Kidney (tissue), 14 donors: ENCODE results near the gene TNFAIP3. TPM values are rescaled to one million over a fixed set of nuclear protein-coding genes. Genes with fewer than 3 reads are reported as not detected.

Experiments
- DNase-seq, 5 donors: peaks; one replicate each; pipeline ENCODE4 v3.0.0-alpha.2; 2013 to 2020
- FAIRE-seq: peaks from 2 replicates; lab custom pipeline; 2012; peaks lifted over from hg19 to GRCh38; lab: Jason Lieb, UNC
- H3K27ac ChIP-seq, 2 donors: one replicate each; pipeline ENCODE4 v1.7.0; 2013; ENCODE audit warnings: low read depth in 2 of 2, low read length in 2 of 2, inconsistent platforms in 1 of 2
- H3K27me3 ChIP-seq: one replicate; pipeline ENCODE4 v1.7.1; 2013; ENCODE audit warnings: low read length, inconsistent platforms; ENCODE audit not compliant: control insufficient read depth, insufficient read depth
- H3K36me3 ChIP-seq, 3 donors: one replicate each; pipeline versions ENCODE4 v1.7.0 to v1.7.1; 2013; ENCODE audit warnings: low read length in 3 of 3, control low read depth in 1 of 3, inconsistent platforms in 1 of 3; ENCODE audit not compliant: insufficient read depth in 3 of 3, control insufficient read depth in 2 of 3
- H3K4me1 ChIP-seq, 3 donors: one replicate each; pipeline versions ENCODE4 v1.7.0 to v1.7.1; 2013; ENCODE audit warnings: low read length in 3 of 3, inconsistent platforms in 1 of 3, low read depth in 1 of 3; ENCODE audit not compliant: control insufficient read depth in 2 of 3, insufficient read depth in 2 of 3
- H3K4me3 ChIP-seq, 3 donors: one replicate each; pipeline versions ENCODE4 v1.7.0 to v1.8.1; 2013; ENCODE audit warnings: low read length in 3 of 3, control low read depth in 1 of 3, inconsistent platforms in 1 of 3
- H3K9ac ChIP-seq, 3 donors: one replicate each; pipeline versions ENCODE4 v1.7.0 to v1.7.1; 2013; ENCODE audit warnings: low read length in 3 of 3, control low read depth in 1 of 3, inconsistent platforms in 1 of 3
- H3K9me3 ChIP-seq, 3 donors: one replicate each; pipeline versions ENCODE4 v1.7.0 to v1.7.1; 2013; ENCODE audit warnings: low read length in 3 of 3, control low read depth in 1 of 3, inconsistent platforms in 1 of 3; ENCODE audit not compliant: control insufficient read depth in 2 of 3, insufficient read depth in 1 of 3
- intact Hi-C: fragments of 100-400 bp; cut with DNase I; formaldehyde crosslinking; loops from one replicate; pipeline ENCODE4 v1.11.1; 2022
- polyA plus RNA-seq: library from polyadenylated mRNA; stranded (reverse); fragments of 350-450 nt; fragmentation: Illumina TruSeq; extraction: RNeasy Lipid Tissue Mini Kit (QIAGEN cat#74804); gene quantifications from one replicate; pipeline ENCODE4 v1.2.3, GENCODE V29; 2014; ENCODE audit warnings: low read depth, low replicate concordance; ENCODE audit not compliant: insufficient read depth
- total RNA-seq: library from RNA; stranded (reverse); fragmentation: NEBNext Ultra II Directional; extraction: Animal tissue kit (Norgen Biotek cat#: 25700); gene quantifications from one replicate; pipeline ENCODE4 v1.2.1, GENCODE V29; 2021
- TF ChIP-seq, protein P1 (sequence below): IDR thresholded peaks from 3 replicates; pipeline ENCODE4 v1.5.1; 2012; ENCODE audit warnings: mild to moderate bottlenecking, moderate library complexity, borderline replicate concordance; ENCODE audit not compliant: insufficient read depth; ENCODE audit errors: extremely low read depth
- donor health status: control.
- donor health status: control.
- donor health status: control.
- donor health status: control.
- donor health status: control.
- donor health status: DM: yes; HTN: yes; CAD: no.
- donor health status: Normal renal cell carcinoma (clear cell type).

The TNFAIP3 gene
- total and polyA plus RNA-seq, 2 donors from 2014 or later: 2.8 to 52.6 TPM

DNA sequence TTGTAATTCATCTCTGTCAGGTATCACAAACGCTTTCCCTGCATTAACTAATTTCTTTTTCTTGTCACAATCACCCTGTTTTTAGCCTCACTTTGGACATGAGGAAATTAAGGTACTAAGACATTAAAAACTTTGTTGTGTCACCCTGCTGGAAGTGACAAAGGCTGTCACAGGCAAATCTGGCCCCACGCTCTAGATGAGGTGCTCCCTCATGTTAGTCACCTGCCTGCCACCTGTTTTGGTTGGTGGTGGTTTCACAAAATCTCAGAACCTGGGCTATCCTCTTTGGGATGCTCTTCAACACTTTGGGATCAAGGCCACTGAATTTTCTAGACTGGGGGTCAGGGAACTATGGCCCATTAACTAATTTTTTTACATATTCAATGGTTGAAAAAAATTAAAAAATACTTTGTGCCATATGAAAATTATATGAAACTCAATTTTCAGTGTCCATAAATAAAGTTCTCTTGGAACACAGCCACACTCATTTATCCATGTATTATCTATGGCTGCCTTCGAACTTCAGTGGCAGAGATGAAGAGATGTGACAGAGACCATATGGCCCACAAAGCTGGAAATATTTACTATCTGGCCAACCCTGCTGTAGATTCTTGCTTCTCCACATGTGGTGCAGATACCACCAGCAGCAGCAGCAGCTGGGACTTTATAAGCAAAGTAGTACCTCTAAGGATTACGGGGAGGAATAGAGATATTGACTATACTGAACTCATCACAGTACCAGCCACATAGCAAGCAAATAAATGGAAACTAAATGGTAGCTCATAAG lies 16.1 kb upstream of the TNFAIP3 start:
- Histone ChIP-seq H3K27ac (no peak overlapping the region), H3K4me1 (no peaks in the 10 kb centered on the region), H3K4me3 (no peak overlapping the region), H3K27me3 (no peaks in the 10 kb centered on the region), H3K9me3 (no peaks in the 10 kb centered on the region), H3K36me3 (no peaks in the 10 kb centered on the region), H3K9ac (no peak overlapping the region)
- intact Hi-C loops: no loop called here
- no peak for DNase-seq
- FAIRE-seq: no peak
- TF ChIP-seq, protein P1, sequence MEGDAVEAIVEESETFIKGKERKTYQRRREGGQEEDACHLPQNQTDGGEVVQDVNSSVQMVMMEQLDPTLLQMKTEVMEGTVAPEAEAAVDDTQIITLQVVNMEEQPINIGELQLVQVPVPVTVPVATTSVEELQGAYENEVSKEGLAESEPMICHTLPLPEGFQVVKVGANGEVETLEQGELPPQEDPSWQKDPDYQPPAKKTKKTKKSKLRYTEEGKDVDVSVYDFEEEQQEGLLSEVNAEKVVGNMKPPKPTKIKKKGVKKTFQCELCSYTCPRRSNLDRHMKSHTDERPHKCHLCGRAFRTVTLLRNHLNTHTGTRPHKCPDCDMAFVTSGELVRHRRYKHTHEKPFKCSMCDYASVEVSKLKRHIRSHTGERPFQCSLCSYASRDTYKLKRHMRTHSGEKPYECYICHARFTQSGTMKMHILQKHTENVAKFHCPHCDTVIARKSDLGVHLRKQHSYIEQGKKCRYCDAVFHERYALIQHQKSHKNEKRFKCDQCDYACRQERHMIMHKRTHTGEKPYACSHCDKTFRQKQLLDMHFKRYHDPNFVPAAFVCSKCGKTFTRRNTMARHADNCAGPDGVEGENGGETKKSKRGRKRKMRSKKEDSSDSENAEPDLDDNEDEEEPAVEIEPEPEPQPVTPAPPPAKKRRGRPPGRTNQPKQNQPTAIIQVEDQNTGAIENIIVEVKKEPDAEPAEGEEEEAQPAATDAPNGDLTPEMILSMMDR: no peak

DNA sequence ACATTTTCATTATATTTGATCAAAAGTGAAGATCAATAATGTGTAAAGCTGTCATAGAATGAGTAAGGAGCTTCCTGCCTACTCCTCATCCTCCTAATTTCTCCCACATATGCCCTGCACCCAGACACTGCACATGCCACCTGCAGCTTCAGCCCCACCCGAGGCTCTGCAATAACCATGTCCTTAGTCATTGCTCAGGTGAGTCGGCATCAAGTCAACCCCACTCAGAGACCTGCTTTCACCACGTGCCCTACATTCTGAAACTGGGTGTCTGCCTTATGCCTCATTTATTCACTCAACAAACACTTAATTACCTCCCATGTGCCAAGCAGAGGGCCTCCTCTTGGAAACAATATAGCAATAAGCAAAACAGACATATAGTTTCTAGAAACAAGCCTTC lies 15.4 kb upstream of the TNFAIP3 start:
- no peaks in the 10 kb centered on the region for H3K4me1 ChIP-seq
- TF ChIP-seq, protein P1: no peak
- intact Hi-C loops: no loop called here
- H3K36me3 ChIP-seq: no peaks in the 10 kb centered on the region
- no peak overlapping the region for H3K4me3 ChIP-seq
- no peak overlapping the region for H3K9ac ChIP-seq
- no peak overlapping the region for H3K27ac ChIP-seq
- H3K9me3 ChIP-seq: no peaks in the 10 kb centered on the region
- H3K27me3 ChIP-seq: no peaks in the 10 kb centered on the region
- DNase-seq (no peak), FAIRE-seq (no peak)

DNA sequence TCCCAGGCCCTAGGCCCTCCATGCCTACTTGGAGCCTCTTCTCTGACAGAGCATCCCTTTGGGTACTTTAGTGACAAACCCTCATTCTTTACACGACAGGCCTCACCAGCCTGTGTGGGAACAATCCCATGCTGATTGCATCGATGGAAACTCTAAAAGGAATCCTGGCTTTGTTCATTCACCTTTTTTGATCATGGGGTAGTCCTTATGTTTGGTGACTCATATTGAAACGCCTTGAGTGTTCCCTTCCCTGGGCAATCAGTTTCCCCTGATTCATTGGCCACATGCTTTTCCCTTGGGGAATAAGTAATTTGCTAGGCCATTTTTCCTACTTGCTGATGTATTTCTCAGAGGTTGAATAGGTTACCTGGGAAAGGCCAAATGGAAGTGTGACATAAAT lies 14.7 kb upstream of the TNFAIP3 start:
- no peak overlapping the region for H3K4me3 ChIP-seq
- no peak for DNase-seq
- no peaks in the 10 kb centered on the region for H3K4me1 ChIP-seq
- no peak overlapping the region for H3K9ac ChIP-seq
- FAIRE-seq: no peak
- no peaks in the 10 kb centered on the region for H3K36me3 ChIP-seq
- intact Hi-C loops: no loop called here
- TF ChIP-seq, protein P1: no peak
- no peaks in the 10 kb centered on the region for H3K27me3 ChIP-seq
- H3K9me3 ChIP-seq: no peaks in the 10 kb centered on the region
- no peak overlapping the region for H3K27ac ChIP-seq

DNA sequence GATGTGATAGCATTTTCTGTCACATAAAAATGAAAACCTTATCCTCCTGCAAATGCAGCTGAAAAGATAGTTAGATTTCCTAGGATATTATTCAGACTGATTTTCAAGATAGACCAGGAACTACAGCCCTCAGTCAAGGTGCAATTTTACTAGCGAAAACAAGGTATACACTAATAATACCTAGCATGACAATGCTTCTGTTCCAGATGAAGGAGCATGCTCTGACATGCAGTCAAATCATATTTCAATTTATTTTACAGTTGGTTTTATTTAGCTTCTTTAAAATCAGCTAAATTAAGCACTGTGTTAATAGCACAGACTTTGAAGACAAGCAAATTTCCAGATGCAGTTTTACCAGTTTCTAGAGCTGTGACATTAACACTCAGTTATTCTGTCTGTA lies 14.2 kb upstream of the TNFAIP3 start:
- intact Hi-C loops: no loop called here
- Histone ChIP-seq H3K36me3 (no peaks in the 10 kb centered on the region), H3K27ac (no peak overlapping the region), H3K9me3 (no peaks in the 10 kb centered on the region), H3K27me3 (no peaks in the 10 kb centered on the region), H3K4me3 (no peak overlapping the region), H3K9ac (no peak overlapping the region), H3K4me1 (no peaks in the 10 kb centered on the region)
- FAIRE-seq: no peak
- TF ChIP-seq, protein P1: no peak
- no peak for DNase-seq
